ENCODE data around the gene EPRS1. TPM values are rescaled to one million over a fixed set of nuclear protein-coding genes. Genes with fewer than 3 reads are reported as not detected.

The EPRS1 gene
- total RNA-seq, 1 experiment from 2014 or later = 121 TPM

- H3K4me1 Mint-ChIP-seq = peaks cover 0 to 12% of the 10 kb centered on the region in 2 experiments; a peak in 1 of 4 replicates
Observed at GRCh38 chr1:220089650-220090556, 43.6 kb upstream of the EPRS1 start, which contains the start of gene BPNT1. Gene BPNT1, minus strand, starts transcription at chr1:220089788. Its CDS starts 9,942 bp downstream, at chr1:220079846.

More at GRCh38 chr1:220089650-220090556, 43.6 kb upstream of the EPRS1 start, which contains the start of gene BPNT1:
- H2BK15ac ChIP-seq (ENCODE audit: low read depth, low read length) = no peak within 1 kb of the TSS
- H4K91ac ChIP-seq (ENCODE audit: insufficient read length, low read depth, low read length) = no peak within 1 kb of the TSS
- no peak within 1 kb of the TSS for H4K5ac ChIP-seq (ENCODE audit: insufficient read length, low read depth, low read length)
- H3K4ac ChIP-seq (ENCODE audit: low read depth, low read length) = no peak within 1 kb of the TSS
- H3K79me2 ChIP-seq (ENCODE audit: insufficient read depth, low read length) = no peaks in the 10 kb centered on the region
- H3K27me3 ChIP-seq (ENCODE audit: insufficient read depth, low read length) = no peaks in the 10 kb centered on the region
- no peak within 1 kb of the TSS for H2AK5ac ChIP-seq (ENCODE audit: insufficient read length, low read length)
- peak within 1 kb of the TSS; percentile 82 for H3K4me2 ChIP-seq (ENCODE audit: insufficient read depth, insufficient read length, low read length)
- no peaks in the 10 kb centered on the region for H3K79me1 ChIP-seq (ENCODE audit: insufficient read depth, low read depth, low read length, poor library complexity, severe bottlenecking)
- H3K23me2 ChIP-seq (ENCODE audit: insufficient read length, low read depth, low read length, poor library complexity, severe bottlenecking) = peaks cover 13% of the 10 kb centered on the region
- H3K4me1 ChIP-seq (ENCODE audit: insufficient read depth, low read length) = no peaks in the 10 kb centered on the region
- H2BK20ac ChIP-seq (ENCODE audit: low read depth, low read length, poor library complexity, severe bottlenecking) = no peak within 1 kb of the TSS
- H3K56ac ChIP-seq (ENCODE audit: insufficient read length, low read depth, low read length) = no peak within 1 kb of the TSS
- H4K8ac ChIP-seq (replicated peaks; ENCODE audit: insufficient read length, low read depth, low read length) = no peak within 1 kb of the TSS
- peak within 1 kb of the TSS; percentile 86 to 95 for H3K4me3 Mint-ChIP-seq
- peak within 1 kb of the TSS; percentile 47 to 85 (median 55); a peak in 5 of 7 replicates for H3K27ac Mint-ChIP-seq
- no peak within 1 kb of the TSS for H2BK12ac ChIP-seq (ENCODE audit: insufficient read length, low read depth, low read length)
- TF ChIP-seq, protein P1, sequence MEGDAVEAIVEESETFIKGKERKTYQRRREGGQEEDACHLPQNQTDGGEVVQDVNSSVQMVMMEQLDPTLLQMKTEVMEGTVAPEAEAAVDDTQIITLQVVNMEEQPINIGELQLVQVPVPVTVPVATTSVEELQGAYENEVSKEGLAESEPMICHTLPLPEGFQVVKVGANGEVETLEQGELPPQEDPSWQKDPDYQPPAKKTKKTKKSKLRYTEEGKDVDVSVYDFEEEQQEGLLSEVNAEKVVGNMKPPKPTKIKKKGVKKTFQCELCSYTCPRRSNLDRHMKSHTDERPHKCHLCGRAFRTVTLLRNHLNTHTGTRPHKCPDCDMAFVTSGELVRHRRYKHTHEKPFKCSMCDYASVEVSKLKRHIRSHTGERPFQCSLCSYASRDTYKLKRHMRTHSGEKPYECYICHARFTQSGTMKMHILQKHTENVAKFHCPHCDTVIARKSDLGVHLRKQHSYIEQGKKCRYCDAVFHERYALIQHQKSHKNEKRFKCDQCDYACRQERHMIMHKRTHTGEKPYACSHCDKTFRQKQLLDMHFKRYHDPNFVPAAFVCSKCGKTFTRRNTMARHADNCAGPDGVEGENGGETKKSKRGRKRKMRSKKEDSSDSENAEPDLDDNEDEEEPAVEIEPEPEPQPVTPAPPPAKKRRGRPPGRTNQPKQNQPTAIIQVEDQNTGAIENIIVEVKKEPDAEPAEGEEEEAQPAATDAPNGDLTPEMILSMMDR (conservative IDR thresholded peaks at IDR 0.05) = peak; percentile 31; the same call in 2 of the 3 replicates
- H4K20me1 ChIP-seq (ENCODE audit: control insufficient read depth, insufficient read depth, insufficient read length) = no peaks in the 10 kb centered on the region
- no peaks in the 10 kb centered on the region for H3K9me3 Mint-ChIP-seq
- no peaks in the 10 kb centered on the region for H3K27me3 Mint-ChIP-seq (ENCODE audit: low read depth)
- H3K14ac ChIP-seq (ENCODE audit: insufficient read depth, low read length) = no peak within 1 kb of the TSS
- H3K27ac ChIP-seq (ENCODE audit: insufficient read length, low read depth, low read length) = no peak within 1 kb of the TSS
- H2AFZ ChIP-seq (ENCODE audit: low read length) = peak within 1 kb of the TSS; percentile 18
- no CpG with 5 or more reads among the region's 35 CpGs for WGBS (ENCODE audit: extremely low coverage, insufficient read length, low lambda C conversion rate)
- no peak within 1 kb of the TSS for H3T11ph ChIP-seq (ENCODE audit: low read length)
- no peak within 1 kb of the TSS for H3K23ac ChIP-seq (ENCODE audit: insufficient read length, low read depth, low read length)
- no peaks in the 10 kb centered on the region for H3K36me3 Mint-ChIP-seq (ENCODE audit: insufficient read depth in 1 of 3, low read depth in 3 of 3)
- H2BK5ac ChIP-seq (ENCODE audit: insufficient read length, low read length) = no peak within 1 kb of the TSS
- H2BK120ac ChIP-seq (ENCODE audit: low read depth, low read length, poor library complexity, severe bottlenecking) = no peak within 1 kb of the TSS
- no peak within 1 kb of the TSS for H3K18ac ChIP-seq (ENCODE audit: insufficient read length, low read depth, low read length)
- no peaks in the 10 kb centered on the region for H3K9me3 ChIP-seq (ENCODE audit: control insufficient read depth, low read depth, low read length)
- peak within 1 kb of the TSS; percentile 64 for H3K9ac ChIP-seq (ENCODE audit: extremely low read depth, insufficient read length, low read length)
- peak; percentile 95 for DNase-seq

All from H9 (cell line).